22Rv1 (cell line): ENCODE measurements around the gene PTGR1.

ENCODE experiments used
- H3K27ac ChIP-seq: fragments of 450-650 bp; 2 replicates; pipeline ENCODE4 v1.5.1; 2017
- CTCF ChIP-seq: fragments of 450-650 bp; IDR thresholded peaks from 2 replicates; pipeline ENCODE4 v1.5.1; 2017; ENCODE audit warnings: mild to moderate bottlenecking
- ZFX ChIP-seq: fragments of 450-650 bp; IDR thresholded peaks from 2 replicates; pipeline ENCODE4 v1.6.1; 2017; ENCODE audit warnings: antibody characterized with exemption, borderline replicate concordance

The PTGR1 gene

DNA sequence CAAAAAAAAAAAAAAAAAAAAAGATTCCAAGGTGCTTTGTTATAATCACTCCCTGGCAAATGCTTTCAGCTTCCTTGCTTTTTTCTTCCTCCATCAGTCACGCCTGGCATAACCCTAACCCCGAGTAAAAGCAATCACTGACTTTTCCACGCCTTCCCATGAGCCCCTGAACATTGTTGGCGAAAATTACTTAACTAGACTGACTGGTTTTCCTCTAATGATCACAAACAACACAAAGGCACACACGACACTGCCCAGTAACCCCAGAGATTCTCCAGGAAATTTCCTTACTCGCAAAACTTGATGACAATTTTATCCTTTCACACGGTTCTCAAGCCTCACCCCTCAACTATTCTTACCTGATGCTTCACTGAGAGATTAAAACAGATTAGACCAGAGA lies 11.4 kb upstream of the PTGR1 start:
- TF ChIP-seq CTCF (no peak), ZFX (no peak)
- H3K27ac ChIP-seq = no peak overlapping the region

DNA sequence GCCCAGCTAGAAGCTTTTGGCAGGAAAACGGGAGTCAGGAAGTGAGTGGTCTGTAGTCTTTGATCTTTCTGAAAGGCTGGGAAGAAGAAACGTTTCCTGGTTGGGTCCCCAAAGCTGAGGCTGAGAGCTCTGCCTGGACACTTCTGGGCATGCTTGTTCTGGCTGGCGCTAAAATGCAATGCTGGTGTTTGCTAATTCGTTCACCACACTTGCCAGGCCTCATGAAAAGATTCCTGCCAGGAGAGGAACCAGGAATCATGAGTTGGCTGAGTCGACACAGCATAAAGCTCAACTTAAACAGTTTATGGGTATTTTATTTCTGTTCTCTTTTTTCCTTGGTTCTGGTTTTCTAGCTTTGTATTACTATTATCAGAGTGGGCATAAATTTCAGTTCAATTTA lies 10.7 kb upstream of the PTGR1 start:
- H3K27ac ChIP-seq = no peak overlapping the region
- TF ChIP-seq ZFX = no peak
- TF ChIP-seq CTCF = no peak

- no peak overlapping the region for H3K27ac ChIP-seq
Measured at GRCh38 chr9:111605041-111605559, 5.7 kb upstream of the PTGR1 start.

DNA sequence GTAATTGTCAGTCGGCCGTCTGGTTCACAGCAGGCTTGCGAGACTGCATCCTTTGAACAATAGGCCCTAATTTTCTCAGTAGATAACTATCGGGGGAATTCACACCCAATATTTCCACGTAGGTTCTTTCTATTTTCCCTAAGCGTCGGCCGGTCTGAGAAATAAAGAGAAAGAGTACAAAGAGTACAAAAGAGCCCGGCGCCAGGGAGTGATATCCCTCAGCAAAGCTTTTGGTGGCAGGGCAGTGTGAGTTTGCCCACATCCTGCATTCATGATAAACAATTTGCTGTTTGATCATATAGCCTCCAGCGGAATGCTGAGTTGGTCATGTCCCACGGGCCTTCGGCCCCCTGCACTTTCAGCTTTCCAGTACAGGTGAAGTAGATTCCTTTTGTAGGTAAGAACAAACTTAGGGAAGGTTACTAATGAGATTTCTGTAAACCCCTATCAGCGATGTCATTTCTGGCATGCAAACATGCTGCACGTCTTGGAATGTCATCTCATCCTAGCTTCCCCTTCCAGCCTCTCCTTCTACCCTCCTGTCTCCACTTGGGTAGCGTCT lies 4.7 kb upstream of the PTGR1 start:
- no peak overlapping the region for H3K27ac ChIP-seq

More at GRCh38 chr9:111605041-111605559, 5.7 kb upstream of the PTGR1 start:
- no peak for TF ChIP-seq CTCF
- no peak for TF ChIP-seq ZFX

DNA sequence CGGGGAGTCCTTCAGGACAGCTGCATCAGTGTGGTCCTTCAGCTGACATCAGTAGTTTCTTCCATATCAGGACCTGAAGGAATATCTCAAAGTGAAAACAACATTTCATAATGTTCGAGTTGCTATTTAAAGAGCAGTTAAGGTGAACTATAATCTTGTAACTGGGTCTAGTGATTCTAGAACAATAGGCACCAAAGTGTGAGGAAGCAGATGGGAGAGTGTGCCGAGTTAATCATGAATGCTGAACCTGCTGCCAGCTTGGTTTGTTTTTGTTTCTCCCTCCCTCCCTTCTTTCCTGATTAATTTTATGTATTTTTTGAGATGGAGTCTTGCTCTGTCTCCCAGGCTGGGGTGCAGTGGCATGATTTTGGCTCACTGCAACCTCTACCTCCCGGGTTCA lies 3.6 kb upstream of the PTGR1 start:
- H3K27ac ChIP-seq = no peak overlapping the region
- TF ChIP-seq ZFX (no peak), CTCF (no peak)

More for the DNA sequence above, 4.7 kb upstream of the PTGR1 start:
- TF ChIP-seq ZFX = no peak
- no peak for TF ChIP-seq CTCF

- H3K27ac ChIP-seq = no peak overlapping the region
- no peak for TF ChIP-seq CTCF
- no peak for TF ChIP-seq ZFX
Measured at GRCh38 chr9:111601237-111602018, 2.0 kb upstream of the PTGR1 start.

DNA sequence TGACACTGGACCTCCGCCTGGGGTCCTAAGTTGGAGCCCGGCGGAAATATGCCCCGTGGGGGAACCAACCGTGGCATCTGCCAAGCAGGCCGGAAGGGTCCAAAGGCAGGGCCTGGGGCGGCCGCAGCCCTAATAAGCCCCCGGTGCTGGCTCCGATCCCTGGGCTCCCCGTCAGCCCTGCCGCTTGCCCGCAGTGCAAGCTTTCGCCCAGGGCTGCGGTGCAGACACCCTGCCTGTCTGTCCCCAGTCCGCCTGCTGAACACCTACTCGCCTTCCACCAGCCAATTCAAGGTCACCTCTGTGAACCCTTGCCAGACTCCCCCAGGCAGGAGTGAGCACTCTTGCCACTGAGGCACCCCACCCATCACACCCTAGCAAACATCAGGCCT lies 502 bp upstream of the PTGR1 start:
- peak overlapping the region; percentile 93 for H3K27ac ChIP-seq
- TF ChIP-seq ZFX (no peak), CTCF (no peak)
